Fibroblast of pulmonary artery (primary cell): ENCODE results near the gene RAD51D.
A peak's percentile ranks its signal among the peaks of the same experiment; 100 is the strongest.
"Not testable (repeated sequence)": the region's sequence is repeated elsewhere in the genome, so short reads cannot be mapped to it uniquely, and the experiment has no call there.

Source experiments
- DNase-seq: peaks from one replicate; pipeline ENCODE4 v3.0.0-alpha.2; 2010; ENCODE audit warnings: low read depth
- H3K4me3 ChIP-seq: replicated peaks from 2 replicates; pipeline ENCODE4 v1.5.1; 2011; ENCODE audit warnings: low read depth, mild to moderate bottlenecking, control low read depth, low read length, moderate library complexity
- TF ChIP-seq, protein P1 (sequence below): IDR thresholded peaks from 2 replicates; pipeline ENCODE4 v1.5.1; 2011; ENCODE audit warnings: mild to moderate bottlenecking, control low read depth, low read length, inconsistent platforms; ENCODE audit errors: missing control alignments

The RAD51D gene

DNA sequence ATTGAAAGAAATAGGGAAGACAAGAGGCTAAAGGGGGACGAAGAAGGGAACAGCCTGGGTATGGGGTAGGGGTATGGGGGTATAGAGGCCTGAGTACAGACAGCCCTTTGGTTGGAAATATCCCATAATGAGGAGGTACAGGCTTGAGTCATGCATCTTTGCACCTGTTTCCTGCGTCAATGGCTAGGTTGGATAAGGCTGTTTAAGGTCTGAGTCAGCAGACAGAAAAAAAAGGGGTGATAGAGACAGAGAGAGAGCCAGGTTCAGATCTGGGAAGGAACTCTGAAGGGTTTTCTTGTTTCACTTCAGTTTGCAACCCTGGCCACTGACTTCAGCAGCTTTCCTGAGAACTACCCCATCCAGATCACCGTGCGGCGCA, 10.3 kb upstream of the RAD51D start:
- no peak overlapping the region for H3K4me3 ChIP-seq
- TF ChIP-seq, protein P1, sequence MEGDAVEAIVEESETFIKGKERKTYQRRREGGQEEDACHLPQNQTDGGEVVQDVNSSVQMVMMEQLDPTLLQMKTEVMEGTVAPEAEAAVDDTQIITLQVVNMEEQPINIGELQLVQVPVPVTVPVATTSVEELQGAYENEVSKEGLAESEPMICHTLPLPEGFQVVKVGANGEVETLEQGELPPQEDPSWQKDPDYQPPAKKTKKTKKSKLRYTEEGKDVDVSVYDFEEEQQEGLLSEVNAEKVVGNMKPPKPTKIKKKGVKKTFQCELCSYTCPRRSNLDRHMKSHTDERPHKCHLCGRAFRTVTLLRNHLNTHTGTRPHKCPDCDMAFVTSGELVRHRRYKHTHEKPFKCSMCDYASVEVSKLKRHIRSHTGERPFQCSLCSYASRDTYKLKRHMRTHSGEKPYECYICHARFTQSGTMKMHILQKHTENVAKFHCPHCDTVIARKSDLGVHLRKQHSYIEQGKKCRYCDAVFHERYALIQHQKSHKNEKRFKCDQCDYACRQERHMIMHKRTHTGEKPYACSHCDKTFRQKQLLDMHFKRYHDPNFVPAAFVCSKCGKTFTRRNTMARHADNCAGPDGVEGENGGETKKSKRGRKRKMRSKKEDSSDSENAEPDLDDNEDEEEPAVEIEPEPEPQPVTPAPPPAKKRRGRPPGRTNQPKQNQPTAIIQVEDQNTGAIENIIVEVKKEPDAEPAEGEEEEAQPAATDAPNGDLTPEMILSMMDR: no peak
- DNase-seq: no peak

DNA sequence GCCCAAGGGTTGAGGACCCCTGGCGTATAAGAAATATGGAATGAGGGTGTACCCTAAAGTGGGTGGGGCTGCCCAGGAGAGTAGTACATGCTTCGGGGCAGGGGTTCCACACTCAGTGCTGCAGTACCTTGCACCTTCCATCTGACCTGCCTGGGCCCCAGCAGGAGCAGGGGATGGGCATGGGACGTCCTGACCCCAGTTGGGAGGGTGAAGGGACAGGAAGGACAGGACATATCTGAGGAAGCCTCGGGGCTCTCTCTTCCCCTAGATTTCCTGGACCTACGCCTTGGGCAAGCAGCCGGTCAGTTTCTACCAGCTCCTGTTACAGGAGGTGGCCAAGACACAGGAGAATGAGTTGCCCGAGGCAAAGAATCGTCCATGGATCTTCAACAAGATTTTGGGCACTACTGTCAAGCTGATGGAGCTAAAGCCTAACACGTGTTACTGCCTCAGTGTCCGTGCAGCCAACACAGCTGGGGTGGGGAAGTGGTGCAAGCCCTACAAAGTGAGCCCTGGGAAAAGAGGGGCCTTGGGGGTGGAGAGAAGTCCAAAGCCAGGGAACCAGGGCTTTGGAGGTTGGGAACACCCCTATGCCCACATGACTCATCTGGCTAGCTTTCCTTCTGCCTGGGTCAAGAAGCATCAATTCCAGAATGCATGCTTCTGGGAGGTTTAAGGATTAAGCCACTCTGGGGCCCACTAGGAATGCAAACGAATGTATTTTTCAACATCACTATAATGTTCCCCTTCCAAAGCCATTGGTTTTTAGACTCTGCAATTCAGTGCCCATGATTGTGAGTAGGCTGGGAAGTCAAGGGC, 9.7 kb upstream of the RAD51D start:
- no peak overlapping the region for H3K4me3 ChIP-seq
- no peak for DNase-seq
- TF ChIP-seq, protein P1: no peak

- TF ChIP-seq, protein P1: no peak
- DNase-seq: peak; percentile 82
- H3K4me3 ChIP-seq: no peak overlapping the region
These were observed 8.3 kb upstream of the RAD51D start for GRCh38 chr17:35127751-35128514.

DNA sequence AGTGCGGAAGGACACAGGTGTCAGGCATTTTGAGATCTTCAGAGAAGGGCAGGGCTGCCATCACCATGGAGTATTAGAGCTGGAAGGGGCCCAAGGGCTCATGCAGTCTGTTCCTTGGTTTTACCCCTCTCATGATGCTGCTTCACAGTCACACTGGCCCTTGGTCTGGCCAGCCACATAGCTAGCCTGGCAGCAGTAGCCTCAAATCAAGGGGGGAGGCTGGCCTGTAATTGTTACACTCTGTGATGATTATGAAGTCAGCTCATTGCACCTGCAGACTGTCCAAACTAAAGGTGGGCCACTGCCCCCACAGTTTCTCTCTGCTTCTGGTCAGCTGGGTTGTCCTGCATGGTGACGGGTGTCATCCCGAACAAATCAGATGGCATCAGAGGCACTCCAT, 1.7 kb upstream of the RAD51D start, which contains the start of gene FNDC8:
TSS of gene FNDC8 (plus strand) at position 301 of the 400 bp plus-strand sequence. CDS start at position 380, 79 bp downstream.
- TF ChIP-seq, protein P1: no peak
- no peak for DNase-seq
- no peak within 1 kb of the TSS for H3K4me3 ChIP-seq

DNA sequence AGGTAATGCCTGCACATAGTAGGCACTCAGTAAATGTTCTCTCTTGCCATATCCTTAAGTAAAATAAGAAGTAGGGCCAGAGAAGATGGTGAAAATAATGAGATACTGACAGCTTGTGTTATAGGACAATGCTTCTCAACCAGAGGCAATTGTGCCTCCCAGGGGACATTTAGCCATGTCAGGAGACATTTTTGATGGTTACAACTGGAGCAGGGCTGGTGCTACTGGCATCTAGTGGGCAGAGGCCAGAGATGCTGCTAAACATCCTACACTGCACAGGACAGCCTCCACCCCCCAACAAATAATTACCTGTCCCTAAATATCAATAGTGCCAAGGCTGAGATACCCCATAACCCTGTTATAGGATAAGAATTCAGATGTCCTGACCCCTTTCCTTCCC, 1.7 kb downstream of the RAD51D start:
- TF ChIP-seq, protein P1: peak; percentile 40
- no peak overlapping the region for H3K4me3 ChIP-seq
- DNase-seq: peak; percentile 55

DNA sequence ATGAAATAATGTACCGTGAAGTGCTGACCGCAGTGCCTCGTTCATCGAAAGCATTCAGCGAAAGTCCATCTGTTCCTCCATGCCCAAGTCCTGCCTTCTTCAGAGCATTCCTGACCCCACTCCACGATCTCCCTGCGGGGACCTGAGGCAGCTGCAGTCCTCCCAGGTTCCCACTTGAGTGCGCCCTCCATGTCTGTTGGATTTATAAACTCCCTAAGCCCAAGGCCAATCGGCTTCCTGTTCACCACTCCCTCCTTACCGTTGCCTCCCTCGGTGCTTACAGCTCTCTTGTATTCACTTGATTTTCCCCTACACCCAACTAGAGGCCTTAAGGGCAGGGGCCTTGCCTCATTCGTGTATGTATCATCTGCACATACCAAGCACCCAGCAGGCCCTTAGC, 2.8 kb downstream of the RAD51D start:
- no peak overlapping the region for H3K4me3 ChIP-seq
- no peak for DNase-seq
- TF ChIP-seq, protein P1: no peak

DNA sequence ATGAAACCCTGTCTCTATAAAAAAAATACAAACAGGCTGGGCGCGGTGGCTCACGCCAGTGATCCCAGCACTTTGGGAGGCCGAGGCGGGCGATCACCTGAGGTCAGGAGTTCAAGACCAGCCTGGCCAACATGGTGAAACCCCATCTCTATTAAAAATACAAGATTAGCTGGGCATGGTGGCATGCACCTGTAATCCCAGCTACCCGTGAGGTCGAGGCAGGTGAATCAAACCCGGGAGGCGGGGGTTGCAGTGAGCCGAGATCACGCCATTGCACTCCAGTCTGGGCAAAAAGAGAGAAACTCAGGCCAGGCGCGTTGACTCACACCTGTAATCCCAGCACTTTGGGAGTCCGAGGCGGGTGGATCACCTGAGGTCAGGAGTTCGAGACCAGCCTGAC, 8.9 kb downstream of the RAD51D start:
- DNase-seq, H3K4me3 ChIP-seq: not testable (repeated sequence)
